Adipocyte (in vitro differentiated cells): ENCODE data around the gene MAN1B1.
"Not testable (repeated sequence)": the region's sequence is repeated elsewhere in the genome, so short reads cannot be mapped to it uniquely, and the experiment has no call there.

Source experiments
- DNase-seq: peaks from one replicate; pipeline ENCODE4 v3.0.0-alpha.2; 2015; ENCODE audit warnings: low read depth
- H3K27me3 ChIP-seq: replicated peaks from 2 replicates; pipeline ENCODE4 v1.7.0; 2013; ENCODE audit warnings: mild to moderate bottlenecking, low read length, moderate library complexity; ENCODE audit not compliant: control insufficient read depth, insufficient read depth
- H3K36me3 ChIP-seq: 2 replicates; pipeline ENCODE4 v1.7.0; 2013; ENCODE audit warnings: low read length, mild to moderate bottlenecking, moderate library complexity; ENCODE audit not compliant: control insufficient read depth, insufficient read depth, severe bottlenecking
- H3K4me1 ChIP-seq: 2 replicates; pipeline ENCODE4 v1.7.0; 2013; ENCODE audit warnings: mild to moderate bottlenecking, low read length, moderate library complexity; ENCODE audit not compliant: control insufficient read depth, insufficient read depth
- H3K4me3 ChIP-seq: 2 replicates; pipeline ENCODE4 v1.7.0; 2013; ENCODE audit warnings: mild to moderate bottlenecking, low read length, moderate library complexity
- H3K9ac ChIP-seq: 2 replicates; pipeline ENCODE4 v1.7.0; 2013; ENCODE audit warnings: mild to moderate bottlenecking, low read length, moderate library complexity
- H3K9me3 ChIP-seq: 2 replicates; pipeline ENCODE4 v1.7.0; 2013; ENCODE audit warnings: mild to moderate bottlenecking, low read length, moderate library complexity; ENCODE audit not compliant: control insufficient read depth

The MAN1B1 gene

GRCh38 chr9:137130176-137130755, 43.5 kb downstream of the MAN1B1 start:
- H3K9me3 ChIP-seq = no peaks in the 10 kb centered on the region
- peak overlapping the region; percentile 87 for H3K9ac ChIP-seq
- H3K27me3 ChIP-seq = no peaks in the 10 kb centered on the region
- peaks cover 21% of the 10 kb centered on the region for H3K4me1 ChIP-seq
- no peaks in the 10 kb centered on the region for H3K36me3 ChIP-seq
- no peak for DNase-seq
- H3K4me3 ChIP-seq = peak overlapping the region; percentile 84

- Histone ChIP-seq H3K36me3 (no peaks in the 10 kb centered on the region), H3K27me3 (peaks cover 22% of the 10 kb centered on the region), H3K4me3 (no peak overlapping the region), H3K4me1 (no peaks in the 10 kb centered on the region), H3K9ac (no peak overlapping the region), H3K9me3 (no peaks in the 10 kb centered on the region)
- DNase-seq = no peak
These were observed 47.4 kb downstream of the MAN1B1 start for GRCh38 chr9:137134191-137134590.

- H3K27me3 ChIP-seq = peaks cover 28% of the 10 kb centered on the region
These were observed 48.4 kb downstream of the MAN1B1 start for GRCh38 chr9:137135154-137135553.

GRCh38 chr9:137136261-137136880, 49.6 kb downstream of the MAN1B1 start:
- Histone ChIP-seq H3K4me1 (no peaks in the 10 kb centered on the region), H3K36me3 (no peaks in the 10 kb centered on the region), H3K4me3 (no peak overlapping the region), H3K27me3 (peaks cover 40% of the 10 kb centered on the region), H3K9me3 (no peaks in the 10 kb centered on the region), H3K9ac (no peak overlapping the region)
- no peak for DNase-seq

More at GRCh38 chr9:137135154-137135553, 48.4 kb downstream of the MAN1B1 start:
- DNase-seq, H3K9ac ChIP-seq, H3K4me1 ChIP-seq, H3K36me3 ChIP-seq, H3K9me3 ChIP-seq, H3K4me3 ChIP-seq: not testable (repeated sequence)

DNA sequence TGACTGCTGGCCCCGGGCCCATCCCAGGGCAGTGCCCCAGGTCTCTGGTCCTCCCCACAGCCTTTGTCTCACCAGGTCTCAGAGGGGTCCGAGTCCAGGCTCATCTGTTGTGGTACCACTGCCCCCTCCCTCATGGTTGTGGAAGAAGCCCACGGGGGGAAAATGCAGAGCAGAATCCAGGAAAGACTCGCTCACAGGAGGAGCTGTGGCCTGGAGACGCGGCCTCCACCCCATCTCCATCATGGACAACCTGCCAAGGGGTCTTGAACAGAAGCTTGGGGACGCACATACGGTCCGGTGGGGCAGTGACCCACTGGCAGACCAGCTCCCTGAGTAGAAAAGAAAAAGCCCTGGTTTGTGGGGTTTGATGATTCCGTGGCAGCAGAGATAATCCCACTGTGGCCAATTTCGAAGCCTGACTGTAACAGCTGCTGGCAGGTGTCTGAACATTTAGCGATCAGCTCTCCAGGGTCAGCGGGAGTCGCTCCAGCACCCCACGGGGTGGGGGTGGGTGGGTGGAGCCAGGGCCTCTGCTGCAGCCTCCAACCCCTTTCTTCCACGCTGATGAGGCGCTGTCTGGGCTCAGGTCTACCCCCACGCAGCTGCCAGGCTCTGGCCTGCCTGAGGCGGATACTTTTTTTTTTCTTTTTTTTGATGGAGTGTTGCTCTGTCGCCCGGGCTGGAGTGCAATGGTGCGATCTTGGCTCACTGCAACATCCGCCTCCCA, 50.3 kb downstream of the MAN1B1 start:
- Histone ChIP-seq H3K9ac (no peak overlapping the region), H3K36me3 (no peaks in the 10 kb centered on the region), H3K4me3 (no peak overlapping the region), H3K4me1 (no peaks in the 10 kb centered on the region), H3K9me3 (no peaks in the 10 kb centered on the region), H3K27me3 (peaks cover 45% of the 10 kb centered on the region)
- no peak for DNase-seq

- Histone ChIP-seq H3K4me1 (no peaks in the 10 kb centered on the region), H3K9ac (no peak overlapping the region), H3K9me3 (no peaks in the 10 kb centered on the region), H3K4me3 (no peak overlapping the region), H3K27me3 (peaks cover 54% of the 10 kb centered on the region), H3K36me3 (no peaks in the 10 kb centered on the region)
- DNase-seq = no peak
These were observed 51.4 kb downstream of the MAN1B1 start for GRCh38 chr9:137138058-137138721.

DNA sequence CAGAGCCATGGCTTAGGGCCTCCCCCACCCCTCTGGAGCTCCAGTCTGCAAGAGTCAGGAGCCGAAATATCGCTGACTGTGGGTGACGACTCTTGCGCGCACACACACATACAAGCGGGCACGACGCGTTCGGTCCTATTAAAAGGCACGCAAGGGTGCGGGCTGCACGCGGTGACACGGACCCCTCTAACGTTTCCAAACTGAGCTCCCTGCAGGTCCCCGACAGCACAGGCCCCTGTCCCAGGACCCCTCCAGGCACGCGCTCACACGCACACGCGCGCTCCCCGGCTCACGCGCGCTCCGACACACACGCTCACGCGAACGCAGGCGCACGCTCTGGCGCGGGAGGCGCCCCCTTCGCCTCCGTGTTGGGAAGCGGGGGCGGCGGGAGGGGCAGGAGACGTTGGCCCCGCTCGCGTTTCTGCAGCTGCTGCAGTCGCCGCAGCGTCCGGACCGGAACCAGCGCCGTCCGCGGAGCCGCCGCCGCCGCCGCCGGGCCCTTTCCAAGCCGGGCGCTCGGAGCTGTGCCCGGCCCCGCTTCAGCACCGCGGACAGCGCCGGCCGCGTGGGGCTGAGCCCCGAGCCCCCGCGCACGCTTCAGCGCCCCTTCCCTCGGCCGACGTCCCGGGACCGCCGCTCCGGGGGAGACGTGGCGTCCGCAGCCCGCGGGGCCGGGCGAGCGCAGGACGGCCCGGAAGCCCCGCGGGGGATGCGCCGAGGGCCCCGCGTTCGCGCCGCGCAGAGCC, 52.1 kb downstream of the MAN1B1 start, which contains the start of gene GRIN1:
TSS of gene GRIN1 (plus strand) at position 433 of the 746 bp plus-strand sequence. CDS start 333 bp downstream, outside the sequence.
- no peaks in the 10 kb centered on the region for H3K9me3 ChIP-seq
- DNase-seq = peak; percentile 76
- no peaks in the 10 kb centered on the region for H3K36me3 ChIP-seq
- H3K4me1 ChIP-seq = no peaks in the 10 kb centered on the region
- peaks cover 59% of the 10 kb centered on the region for H3K27me3 ChIP-seq
- peak within 1 kb of the TSS; percentile 44 for H3K4me3 ChIP-seq
- no peak within 1 kb of the TSS for H3K9ac ChIP-seq

DNA sequence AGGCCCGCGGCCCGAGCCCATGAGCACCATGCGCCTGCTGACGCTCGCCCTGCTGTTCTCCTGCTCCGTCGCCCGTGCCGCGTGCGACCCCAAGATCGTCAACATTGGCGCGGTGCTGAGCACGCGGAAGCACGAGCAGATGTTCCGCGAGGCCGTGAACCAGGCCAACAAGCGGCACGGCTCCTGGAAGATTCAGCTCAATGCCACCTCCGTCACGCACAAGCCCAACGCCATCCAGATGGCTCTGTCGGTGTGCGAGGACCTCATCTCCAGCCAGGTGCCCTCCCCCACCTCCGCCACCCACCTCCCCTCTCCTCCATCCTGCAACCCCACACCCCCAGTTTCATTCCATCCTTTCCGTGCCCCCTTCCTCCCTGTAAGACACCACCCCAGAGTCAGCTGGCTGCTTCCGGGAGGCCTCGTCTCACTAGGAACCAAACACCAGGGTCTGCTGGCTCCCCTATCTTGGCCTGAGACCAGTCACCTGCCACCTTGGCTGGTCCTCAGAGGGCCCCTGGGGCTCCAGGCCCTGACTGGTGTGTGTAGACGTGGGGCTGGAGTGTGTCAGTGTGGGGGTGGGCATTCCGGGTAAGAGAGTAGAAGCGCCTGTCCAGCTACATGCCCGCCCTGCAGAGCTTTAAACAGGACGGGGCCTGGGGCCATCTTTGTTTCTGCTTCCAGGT, 52.8 kb downstream of the MAN1B1 start:
- Histone ChIP-seq H3K4me3 (no peak overlapping the region), H3K4me1 (no peaks in the 10 kb centered on the region), H3K9ac (no peak overlapping the region), H3K9me3 (no peaks in the 10 kb centered on the region), H3K27me3 (peaks cover 59% of the 10 kb centered on the region), H3K36me3 (no peaks in the 10 kb centered on the region)
- no peak for DNase-seq

DNA sequence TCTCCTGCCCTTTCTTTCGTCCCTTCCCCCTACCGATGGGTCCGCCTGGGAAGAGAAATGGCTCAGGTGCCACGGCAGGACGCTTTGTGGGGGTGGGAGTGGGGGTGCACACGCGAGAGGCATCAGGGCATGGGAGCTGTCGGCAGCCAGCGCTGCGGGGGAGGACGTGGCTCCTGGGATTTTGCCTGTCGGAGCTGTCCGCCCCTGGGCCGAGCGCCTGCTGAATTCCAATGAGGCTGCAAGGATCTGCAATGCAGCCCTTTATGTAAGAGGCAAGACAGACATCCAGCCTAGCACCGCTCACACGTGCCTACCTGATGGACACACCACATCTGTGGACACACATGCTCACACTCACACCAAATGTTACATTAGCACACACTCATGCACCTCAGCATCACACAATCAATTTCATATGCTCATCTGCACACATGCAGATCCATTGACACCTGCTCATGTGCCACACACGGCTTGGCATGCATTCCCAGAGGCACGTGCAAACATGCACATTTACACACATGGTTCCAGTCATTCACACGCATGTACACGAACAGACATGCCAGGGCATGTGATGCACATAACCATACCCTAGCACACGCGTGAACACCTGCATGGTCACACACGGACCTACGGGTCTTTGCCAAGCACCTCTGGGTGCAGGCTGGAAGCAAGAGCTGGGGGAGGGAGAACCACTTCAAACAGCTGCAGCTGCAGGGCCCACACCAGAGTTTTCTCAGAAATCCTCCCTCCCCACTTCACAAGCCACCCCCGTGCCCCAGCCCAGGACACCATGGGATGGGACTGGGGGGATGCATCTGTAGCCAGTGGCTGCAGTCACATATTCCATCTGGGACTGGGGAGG, 53.6 kb downstream of the MAN1B1 start:
- H3K36me3 ChIP-seq = no peaks in the 10 kb centered on the region
- no peak overlapping the region for H3K9ac ChIP-seq
- H3K27me3 ChIP-seq = peaks cover 59% of the 10 kb centered on the region
- no peak overlapping the region for H3K4me3 ChIP-seq
- no peaks in the 10 kb centered on the region for H3K4me1 ChIP-seq
- no peaks in the 10 kb centered on the region for H3K9me3 ChIP-seq
- no peak for DNase-seq
